ENCODE results near the gene MB.
A peak's percentile ranks its signal among the peaks of the same experiment; 100 is the strongest.
"Not testable (repeated sequence)": the region's sequence is repeated elsewhere in the genome, so short reads cannot be mapped to it uniquely, and the experiment has no call there.

Gene MB

DNA sequence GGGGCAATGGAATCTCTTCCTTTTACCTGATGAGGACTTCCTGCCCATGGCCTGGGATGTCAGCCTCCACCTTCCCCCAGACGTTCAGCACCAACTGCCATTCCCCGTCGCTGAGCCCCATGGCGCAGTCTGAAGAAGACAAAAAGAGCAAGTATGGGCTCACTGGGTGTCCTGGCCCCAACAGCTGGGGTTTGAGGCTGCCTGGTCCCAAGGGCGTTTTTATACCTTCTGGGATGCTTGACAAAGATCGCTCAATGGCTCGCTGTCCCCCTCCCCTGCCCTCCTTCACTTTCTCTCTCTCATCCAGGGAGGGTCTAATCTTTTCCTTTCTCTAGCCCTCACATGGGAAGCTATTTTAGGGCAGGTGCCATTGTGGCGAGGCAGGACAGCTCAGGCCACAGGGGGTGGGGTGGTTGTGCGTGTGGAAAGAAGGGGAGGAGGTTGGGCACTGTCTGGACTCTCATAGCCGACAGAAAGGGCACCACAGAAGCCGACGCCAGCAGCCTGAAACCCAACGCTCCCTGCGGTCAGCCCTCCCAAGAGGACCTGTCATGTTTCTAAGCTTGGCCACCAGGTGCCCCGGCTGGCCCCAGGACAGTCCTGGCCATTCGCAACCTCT is at the start of gene MB:
MB (minus strand) TSS at position 193 of the 619 bp plus-strand sequence; CDS start at position 121, 72 bp downstream.
- no peak within 1 kb of the TSS for H3K27ac ChIP-seq
- DNase-seq (ENCODE audit: low read depth, low spot score), result no peak

DNA sequence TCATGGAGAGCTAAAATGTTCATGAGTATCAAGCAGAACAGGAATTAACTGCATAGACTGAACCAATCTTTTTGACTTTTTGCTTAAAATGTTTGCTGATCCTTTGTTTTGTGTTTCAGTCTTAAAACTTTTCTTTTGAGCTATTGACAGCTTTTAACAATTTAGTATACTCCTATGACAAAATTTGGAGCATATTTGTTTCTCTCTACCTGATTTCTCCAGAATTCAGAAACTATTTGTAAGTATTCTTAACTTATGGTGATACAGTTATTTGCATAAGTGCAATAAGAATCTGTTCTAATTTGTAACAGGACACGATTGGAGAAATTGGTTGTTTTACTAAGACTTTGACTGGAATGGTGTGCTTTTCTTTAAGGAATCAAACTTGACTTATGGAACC is 49.6 kb upstream of the MB start:
- DNase-seq (ENCODE audit: low read depth, low spot score); H3K27ac ChIP-seq: not testable (repeated sequence)

DNA sequence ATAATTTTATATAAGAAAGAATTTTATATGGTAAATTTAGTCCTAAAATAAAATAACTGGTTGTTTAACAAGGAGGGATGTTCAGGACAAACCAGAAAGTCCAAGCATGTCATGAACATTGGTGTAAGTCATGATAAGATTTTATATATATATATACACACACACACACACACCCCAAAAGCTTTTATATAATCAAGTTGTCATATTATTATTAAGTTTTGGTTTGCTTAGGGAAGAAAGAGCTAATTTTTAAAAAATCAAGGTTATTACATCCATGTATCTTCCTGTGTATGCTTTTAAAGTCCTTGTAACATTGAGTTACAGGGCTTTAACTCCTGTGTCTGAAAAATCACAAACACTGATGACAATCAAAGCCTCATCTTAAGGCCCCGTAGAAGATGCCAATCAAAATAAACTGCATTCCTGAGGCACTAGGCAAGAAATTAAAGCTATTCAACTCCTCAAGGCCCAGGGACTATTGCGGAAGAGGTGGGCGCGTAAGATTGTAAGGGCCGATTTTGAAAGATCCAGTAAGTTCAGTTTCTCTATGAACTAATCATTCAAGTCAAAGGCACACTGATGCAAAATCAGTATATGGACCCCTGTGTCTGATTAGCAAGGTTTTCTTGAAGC is 47.9 kb upstream of the MB start:
- DNase-seq (ENCODE audit: low read depth, low spot score), result no peak
- no peak overlapping the region for H3K27ac ChIP-seq

DNA sequence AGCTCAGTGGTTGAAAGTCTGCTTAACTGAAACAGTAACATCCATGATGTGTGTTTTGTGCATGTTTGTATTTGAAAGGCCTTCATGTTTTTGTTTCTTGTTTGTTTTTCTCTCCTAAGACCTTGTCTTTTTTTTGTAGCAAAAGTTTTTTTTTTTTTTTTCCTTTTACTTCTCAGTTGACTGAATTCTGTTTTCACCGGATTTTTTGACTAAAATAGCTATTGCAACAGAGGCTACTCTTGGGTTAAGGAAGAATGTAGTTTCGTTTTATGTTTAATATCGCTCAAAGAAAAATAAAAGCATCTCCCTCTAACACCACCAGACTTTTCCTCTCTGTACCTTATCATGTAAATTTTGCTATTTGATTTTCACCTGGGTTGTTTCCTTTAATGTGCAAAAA is 46.2 kb upstream of the MB start:
- no peak for DNase-seq (ENCODE audit: low read depth, low spot score)
- H3K27ac ChIP-seq, result no peak overlapping the region

DNA sequence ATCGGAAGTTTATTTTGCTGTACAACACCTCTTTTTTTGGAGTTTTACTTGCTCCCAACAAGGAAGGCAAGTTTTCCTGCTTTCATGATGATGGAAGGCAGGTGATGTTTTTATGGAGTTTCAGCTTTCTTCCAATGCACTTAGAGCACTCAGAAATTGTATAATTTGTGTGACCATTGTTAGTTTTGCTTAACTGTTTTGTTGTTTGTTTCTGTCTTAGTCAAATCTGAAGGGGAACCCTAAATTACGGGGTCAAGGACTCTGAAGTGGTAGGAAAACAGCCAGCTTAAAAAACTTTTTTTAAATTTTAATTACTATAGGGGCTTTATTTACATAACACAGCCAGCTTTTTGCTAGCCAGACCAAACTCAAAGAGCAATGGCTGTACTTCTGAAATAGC is 45.8 kb upstream of the MB start:
- no peak for DNase-seq (ENCODE audit: low read depth, low spot score)
- no peak overlapping the region for H3K27ac ChIP-seq

DNA sequence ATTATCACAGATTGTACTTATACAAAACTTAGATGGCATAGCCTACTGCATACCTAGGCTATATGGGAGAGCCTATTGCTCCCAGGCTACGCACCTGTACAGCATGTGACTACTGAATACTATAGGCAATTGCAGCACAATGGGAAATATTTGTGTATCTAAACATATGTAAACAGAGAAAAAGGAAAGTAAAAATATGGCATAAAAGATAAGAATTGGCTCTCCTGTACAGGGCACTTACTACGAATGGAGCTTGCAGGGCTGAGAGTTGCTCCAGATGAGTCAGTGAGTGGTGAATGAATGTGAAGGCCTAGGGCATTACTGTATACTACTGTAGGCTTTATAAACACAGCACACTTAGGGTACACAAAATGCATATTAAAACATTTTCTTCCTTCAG is 44.3 kb upstream of the MB start:
- DNase-seq (ENCODE audit: low read depth, low spot score), result no peak
- no peak overlapping the region for H3K27ac ChIP-seq

DNA sequence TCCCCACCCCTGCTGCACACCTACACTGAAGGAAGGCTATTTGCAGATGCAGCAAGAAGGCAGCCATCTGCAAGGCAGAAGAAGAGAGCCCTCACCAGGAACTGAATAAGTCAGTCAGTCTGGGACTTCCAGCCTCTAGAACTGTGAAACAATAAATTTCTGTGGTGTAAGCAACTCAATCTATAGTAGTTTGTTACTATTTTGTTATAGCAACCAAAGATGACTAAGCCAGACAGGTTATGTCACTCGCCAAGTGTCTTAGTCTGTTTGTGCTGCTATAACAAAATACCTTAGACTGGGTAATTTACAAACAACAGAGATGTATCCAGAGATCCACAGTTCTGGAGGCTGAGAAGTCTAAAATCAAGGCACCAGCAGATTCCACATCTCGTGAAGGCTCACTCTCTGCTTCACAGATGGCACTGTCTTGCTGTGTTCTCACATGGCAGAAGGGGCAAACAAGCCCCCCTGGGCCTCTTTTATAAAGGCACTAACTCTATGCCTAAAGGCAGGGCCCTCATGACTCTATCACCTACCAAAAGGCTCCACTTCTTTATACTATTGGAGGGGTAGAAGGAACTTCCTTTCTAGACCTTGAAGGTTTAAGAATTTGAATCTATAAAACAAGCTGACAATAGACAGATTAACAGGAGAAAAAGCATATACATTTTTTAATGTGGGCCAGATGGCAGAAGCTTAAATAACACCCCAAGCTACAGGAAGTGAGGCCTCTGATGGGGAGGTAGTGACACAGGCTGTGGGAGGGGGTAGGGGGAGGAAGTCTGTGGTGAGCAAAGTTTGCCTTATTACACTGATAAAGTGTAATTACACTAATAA is 43.4 kb upstream of the MB start:
- DNase-seq (ENCODE audit: low read depth, low spot score), result no peak
- H3K27ac ChIP-seq, result no peak overlapping the region

DNA sequence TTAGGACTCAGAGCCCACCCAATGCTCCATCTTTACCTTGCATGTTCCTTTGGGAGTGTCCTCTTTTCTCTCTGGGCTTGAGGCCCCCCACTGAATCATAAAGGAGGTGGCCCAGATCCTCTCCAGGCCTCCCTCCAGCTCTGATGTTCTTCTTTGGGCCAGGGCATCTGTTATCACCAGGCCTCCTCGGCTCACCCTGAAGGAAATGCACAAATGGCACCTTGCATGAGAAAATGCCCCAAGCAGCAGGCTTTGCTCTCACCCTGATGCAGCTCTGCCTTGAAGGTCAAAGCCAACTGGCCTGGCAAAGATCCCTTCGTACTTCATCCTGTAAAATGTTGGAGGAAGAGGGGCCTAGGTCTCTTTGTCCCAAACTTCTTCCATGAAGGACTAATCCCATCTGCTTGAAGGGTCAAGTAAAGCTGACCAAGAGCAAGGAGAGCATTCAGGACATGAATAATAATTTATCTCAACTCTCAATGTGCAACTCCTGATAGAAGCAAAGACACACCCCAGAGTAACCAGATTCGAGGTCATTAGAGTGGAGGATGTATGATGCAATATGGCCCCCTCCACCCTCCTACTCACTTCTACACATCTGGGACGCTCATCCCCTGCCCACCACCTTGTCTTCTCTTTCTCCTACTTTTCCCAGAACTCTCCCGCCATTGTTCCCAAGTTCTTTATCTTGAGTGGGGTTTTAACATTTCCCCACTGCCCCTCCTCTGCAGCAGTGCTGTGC is 40.6 kb upstream of the MB start:
- H3K27ac ChIP-seq, result no peak overlapping the region
- DNase-seq (ENCODE audit: low read depth, low spot score), result no peak

DNA sequence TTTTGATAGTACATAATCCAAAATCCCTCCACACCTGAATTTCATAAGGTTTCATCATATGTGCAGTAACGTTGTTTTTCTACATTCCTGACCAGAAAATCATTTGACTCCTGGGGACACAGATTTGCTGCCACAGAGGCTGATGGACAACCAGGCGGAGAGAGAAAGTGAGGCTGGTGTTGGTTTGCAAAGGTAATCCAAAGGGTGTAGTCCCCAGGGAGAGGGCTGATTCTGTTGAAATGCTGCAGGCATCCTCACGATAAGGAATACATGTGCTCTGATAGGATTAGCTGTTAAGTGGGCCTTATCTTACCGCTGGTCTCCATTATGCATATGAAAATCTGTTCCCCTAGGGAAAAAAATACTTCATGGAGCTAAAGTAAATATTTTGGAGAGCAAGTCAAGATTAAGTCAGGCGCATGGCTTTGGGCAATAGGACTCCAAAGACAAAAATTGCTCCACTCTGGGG is 39.2 kb upstream of the MB start:
- H3K27ac ChIP-seq, result no peak overlapping the region
- no peak for DNase-seq (ENCODE audit: low read depth, low spot score)

DNA sequence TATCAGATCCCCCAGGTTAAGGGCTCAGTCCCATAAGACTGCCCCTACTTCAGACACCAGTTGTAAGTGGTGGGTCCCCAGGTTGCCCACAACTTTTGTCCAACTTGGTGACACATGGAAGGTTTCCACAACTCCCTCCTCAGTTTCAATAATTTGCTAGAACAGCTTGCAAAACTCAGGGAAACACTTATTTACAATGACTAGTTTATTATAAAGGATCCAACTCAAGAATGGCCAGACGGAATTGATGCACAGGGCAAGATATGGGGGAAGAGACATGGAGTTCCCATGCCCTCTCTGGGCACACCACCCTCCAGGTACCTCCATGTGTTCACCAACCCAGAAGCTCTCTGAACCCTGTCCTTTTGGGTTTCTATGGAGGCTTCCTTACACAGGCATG is 36.7 kb upstream of the MB start:
- DNase-seq (ENCODE audit: low read depth, low spot score), result no peak

DNA sequence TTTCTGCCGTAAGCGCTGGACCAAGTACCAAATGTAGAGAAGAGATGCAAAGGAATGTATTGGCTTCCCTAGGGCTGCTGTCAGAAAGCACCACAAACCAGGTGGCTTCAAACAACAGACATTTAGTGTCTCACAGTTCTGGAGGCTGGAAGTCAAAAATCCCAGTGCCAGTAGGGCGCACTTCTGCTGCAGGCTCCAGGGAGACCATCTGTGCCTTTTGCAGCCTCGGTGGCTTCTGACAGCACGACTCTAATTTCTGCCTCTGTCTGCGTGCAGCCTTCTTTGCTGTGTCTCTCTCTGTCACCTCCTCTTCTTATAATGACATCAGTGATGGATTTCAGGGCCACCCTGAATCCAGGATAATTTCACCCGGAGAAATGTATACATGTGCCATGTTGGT is 34.0 kb upstream of the MB start:
- no peak for DNase-seq (ENCODE audit: low read depth, low spot score)
- no peak overlapping the region for H3K27ac ChIP-seq

More for the DNA sequence above, 36.7 kb upstream of the MB start:
- no peak overlapping the region for H3K27ac ChIP-seq

DNA sequence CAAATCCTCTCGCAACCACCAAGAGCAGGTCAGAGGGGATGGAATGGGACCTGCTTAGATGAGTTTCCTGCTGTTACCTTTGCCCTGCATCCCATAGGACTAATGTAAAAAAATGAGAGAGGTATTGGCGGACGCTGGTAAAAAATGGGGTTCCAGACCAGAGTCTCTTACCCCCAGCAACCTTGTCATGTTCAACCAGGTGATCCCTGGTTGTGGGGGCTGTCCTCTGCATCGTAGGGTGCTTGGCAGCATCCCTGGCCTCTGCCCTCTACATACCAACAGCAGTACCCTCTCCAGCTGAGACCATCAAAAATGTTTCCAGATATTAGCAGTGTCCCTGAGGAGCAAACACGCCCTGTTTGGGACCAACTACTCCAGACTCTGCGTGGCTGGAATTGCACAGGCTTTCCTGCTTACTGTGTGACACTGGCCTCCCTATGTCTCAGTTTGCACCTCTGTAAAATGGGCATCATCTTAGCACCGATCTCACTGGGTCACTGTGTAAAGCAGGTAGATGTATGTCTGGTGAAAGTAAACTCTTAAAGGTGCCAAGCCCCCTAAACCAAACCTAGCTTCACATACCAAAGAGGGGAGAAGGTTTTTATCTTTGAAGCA is 32.6 kb upstream of the MB start:
- DNase-seq (ENCODE audit: low read depth, low spot score), result no peak
- H3K27ac ChIP-seq, result no peak overlapping the region

DNA sequence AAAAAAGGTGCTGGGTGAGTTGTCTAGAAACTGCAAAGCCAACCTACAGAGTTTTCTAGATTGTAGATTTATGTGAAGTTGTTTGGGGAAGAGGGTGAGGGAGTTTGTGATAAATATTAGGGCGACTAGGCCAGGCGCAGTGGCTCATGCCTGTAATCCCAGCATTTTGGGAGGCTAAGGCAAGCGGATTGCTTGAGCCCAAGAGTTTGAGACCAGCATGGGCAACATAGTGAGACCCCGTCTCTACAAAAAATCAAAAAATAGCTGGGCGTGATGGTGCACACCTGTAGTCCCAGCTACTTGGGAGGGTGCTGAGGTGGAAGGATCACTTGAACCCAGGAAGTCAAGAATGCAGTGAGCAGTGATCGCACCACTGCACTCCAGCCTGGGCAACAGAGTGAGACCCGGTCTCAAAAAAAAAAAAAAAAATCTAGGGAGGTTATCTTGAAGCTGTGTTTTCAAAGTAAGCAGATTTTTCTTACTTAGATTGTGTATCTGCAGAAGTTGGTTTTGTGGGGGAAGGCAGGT is 32.0 kb upstream of the MB start:
- peak overlapping the region; percentile 78 for H3K27ac ChIP-seq
- DNase-seq (ENCODE audit: low read depth, low spot score), result no peak

DNA sequence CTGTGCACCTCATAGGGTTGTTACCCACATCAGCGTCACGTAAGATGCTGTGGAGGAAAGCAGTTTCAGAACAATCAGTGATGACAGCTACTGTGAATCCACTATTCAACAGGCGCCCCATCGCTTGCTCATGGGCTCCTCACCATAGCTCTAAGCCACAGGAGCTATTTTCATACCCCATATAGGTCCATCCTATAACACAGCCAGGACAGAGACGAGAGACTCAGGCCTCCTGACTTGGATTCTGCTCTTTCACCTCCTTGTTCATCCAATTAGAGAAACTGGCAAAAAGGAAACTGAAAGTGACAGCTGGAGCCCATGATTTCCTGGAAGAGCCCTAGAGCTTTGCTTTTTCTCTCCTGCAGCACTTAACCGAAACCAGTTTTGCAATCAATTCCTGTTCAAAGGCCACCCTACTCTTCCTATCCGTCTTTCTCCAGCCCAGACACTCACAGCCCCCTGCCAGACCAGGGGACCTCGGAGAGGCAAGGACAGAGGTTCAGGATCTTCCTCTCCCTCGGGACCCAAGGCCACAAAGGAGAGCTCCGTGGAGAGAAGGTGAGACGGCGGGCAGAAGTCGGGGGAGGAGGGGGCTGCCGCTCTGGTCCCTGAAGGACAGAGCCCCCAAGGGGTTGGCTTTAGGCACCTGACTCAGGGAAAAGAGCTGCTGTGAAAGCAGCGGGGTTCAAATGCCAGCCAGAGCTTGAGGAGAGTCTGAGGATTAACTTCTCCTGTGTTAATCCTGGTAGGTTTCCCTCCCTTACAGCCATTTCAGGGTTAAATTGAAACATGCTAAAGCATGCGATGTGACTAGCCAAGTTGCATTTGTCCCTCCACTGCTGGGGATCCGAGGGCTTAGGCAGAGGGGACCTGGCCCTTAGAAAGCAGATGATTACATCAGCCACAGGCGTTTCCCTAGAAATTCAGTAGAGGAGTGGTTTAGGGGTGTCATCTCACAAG is 31.2 kb upstream of the MB start, which contains the start of gene APOL6:
APOL6 (plus strand) TSS at position 381 of the 960 bp plus-strand sequence. CDS start 7,980 bp downstream, outside the sequence.
- DNase-seq (ENCODE audit: low read depth, low spot score), result no peak
- H3K27ac ChIP-seq, result peak within 1 kb of the TSS; percentile 78

DNA sequence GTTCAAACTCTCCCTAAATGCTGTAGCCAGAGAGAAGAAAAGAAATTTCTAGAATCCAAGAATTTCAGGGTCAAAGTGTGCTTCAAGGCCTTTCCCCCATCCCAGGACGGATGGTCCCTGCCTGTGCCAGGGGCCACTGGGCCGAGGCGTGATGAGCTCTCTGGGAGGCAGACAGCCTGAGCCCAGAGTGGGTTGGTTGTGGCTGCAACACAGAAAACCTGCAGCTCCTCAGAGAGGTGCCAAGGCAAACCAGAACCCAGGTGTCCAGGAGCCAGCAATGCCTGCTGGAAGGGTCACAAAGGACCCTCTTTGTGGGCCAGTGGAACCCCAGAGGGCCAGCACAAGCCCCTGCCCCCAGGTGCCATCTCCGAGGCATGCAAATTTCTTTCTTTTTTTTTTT is 28.5 kb upstream of the MB start:
- DNase-seq (ENCODE audit: low read depth, low spot score), result no peak
- no peak overlapping the region for H3K27ac ChIP-seq

DNA sequence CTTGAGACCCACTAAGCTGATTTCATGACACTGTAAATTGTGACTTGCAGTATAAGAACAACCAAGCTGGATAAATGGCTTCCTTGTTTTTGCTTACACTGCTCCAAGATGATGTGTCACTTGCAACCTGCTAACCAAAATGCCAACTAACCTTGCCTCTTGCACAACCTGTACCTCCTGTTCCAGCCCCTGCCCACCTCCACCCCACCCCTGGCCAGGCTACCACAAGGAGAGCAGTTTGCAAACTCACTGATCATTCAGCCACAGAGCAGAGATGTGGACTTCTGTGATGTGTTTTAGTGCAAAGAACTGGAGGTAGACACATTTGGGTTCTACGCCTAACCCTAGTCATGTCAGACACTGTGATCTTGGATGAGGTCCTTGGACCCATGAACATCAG is 26.9 kb upstream of the MB start:
- no peak overlapping the region for H3K27ac ChIP-seq
- no peak for DNase-seq (ENCODE audit: low read depth, low spot score)

DNA sequence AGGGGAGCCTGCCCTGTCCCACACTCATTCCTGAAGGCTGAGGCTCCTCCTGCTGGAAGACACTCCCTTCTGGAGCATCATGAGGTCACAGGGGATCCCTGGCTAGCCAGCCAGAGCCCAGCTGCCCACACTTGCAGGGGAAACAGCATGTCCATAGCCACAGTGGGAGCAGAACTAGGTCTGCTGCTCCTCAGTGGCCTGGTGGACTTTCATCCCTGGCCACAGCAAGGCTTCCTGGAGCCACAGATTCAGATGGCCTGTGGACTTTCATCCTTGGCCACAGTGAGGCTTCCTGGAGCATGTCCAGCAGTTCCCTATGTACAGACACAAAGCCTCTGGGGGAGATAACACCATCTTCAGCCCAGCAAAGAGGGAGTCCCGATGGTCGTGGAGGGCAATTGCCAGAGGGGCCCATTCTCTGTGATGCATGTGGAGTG is 25.2 kb upstream of the MB start:
- no peak for DNase-seq (ENCODE audit: low read depth, low spot score)
- no peak overlapping the region for H3K27ac ChIP-seq

DNA sequence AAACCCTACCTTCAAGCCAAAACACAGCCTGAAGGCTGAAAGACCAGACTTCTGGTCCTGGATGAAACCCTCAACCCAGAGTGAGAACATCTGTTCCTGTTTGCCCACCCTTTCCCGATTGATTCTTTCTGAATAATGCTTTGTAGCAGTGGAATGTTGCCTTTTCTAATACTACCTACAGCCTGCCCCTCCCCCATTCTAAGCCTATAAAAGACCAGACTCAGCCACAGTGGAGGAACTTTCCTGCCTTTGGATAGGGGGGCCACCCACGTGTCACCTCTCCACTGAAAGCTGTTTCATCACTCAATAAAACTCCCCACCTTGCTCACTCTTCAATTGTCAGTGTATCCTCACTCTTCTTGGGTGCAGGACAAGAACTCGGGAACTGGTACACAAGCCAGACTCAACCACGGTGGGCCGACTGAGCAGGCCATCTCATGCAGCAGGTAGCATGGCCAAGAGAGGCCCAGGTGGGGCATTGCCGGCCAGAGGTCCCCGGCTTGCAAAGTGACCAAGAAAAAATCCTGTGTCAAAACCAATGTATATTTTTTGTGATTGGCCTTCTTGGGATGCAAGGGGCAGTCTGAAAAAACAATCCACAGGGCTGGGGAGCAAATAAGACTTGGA is 24.5 kb upstream of the MB start:
- DNase-seq (ENCODE audit: low read depth, low spot score), result no peak
- no peak overlapping the region for H3K27ac ChIP-seq
